Fibroblast of pulmonary artery (primary cell): ENCODE measurements around the gene LHPP.
A peak's percentile ranks its signal among the peaks of the same experiment; 100 is the strongest.

ENCODE experiments used
- DNase-seq: peaks from one replicate; pipeline ENCODE4 v3.0.0-alpha.2; 2010; ENCODE audit warnings: low read depth
- H3K4me3 ChIP-seq: replicated peaks from 2 replicates; pipeline ENCODE4 v1.5.1; 2011; ENCODE audit warnings: low read depth, mild to moderate bottlenecking, control low read depth, low read length, moderate library complexity
- TF ChIP-seq, protein P1 (sequence below): IDR thresholded peaks from 2 replicates; pipeline ENCODE4 v1.5.1; 2011; ENCODE audit warnings: mild to moderate bottlenecking, control low read depth, low read length, inconsistent platforms; ENCODE audit errors: missing control alignments

Gene LHPP

DNA sequence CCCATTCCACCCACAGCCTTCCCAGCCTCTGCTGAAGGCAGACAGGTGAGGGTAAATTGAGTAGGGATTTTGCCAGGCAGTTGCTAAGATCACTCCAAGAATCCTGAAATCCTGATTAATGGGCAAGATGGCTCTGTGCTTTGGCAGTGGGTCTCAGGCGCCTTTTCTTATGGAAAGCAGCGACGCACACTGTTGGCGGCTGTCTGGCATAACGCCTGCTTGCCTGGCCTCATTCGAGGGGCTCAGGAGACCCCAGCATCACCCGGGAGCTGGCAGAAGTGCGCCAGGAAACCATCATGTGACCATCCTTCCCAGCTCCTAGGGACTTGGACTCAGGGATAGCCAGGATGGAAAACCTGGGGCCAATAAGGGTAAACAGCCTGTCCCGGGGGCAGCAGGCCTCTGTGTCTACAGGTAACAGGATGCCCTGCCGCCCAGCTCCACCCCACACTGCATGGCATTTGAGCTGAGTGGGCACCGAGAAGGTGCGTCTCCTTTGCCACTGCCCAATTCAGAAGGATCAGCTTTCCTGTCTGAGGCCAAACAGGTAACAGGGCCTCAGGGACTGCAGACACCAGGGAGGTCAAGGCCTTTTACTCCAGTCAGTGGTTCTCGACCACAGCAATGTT, 184.0 kb downstream of the LHPP start:
- no peak for DNase-seq
- no peak overlapping the region for H3K4me3 ChIP-seq
- TF ChIP-seq, protein P1, sequence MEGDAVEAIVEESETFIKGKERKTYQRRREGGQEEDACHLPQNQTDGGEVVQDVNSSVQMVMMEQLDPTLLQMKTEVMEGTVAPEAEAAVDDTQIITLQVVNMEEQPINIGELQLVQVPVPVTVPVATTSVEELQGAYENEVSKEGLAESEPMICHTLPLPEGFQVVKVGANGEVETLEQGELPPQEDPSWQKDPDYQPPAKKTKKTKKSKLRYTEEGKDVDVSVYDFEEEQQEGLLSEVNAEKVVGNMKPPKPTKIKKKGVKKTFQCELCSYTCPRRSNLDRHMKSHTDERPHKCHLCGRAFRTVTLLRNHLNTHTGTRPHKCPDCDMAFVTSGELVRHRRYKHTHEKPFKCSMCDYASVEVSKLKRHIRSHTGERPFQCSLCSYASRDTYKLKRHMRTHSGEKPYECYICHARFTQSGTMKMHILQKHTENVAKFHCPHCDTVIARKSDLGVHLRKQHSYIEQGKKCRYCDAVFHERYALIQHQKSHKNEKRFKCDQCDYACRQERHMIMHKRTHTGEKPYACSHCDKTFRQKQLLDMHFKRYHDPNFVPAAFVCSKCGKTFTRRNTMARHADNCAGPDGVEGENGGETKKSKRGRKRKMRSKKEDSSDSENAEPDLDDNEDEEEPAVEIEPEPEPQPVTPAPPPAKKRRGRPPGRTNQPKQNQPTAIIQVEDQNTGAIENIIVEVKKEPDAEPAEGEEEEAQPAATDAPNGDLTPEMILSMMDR = no peak

DNA sequence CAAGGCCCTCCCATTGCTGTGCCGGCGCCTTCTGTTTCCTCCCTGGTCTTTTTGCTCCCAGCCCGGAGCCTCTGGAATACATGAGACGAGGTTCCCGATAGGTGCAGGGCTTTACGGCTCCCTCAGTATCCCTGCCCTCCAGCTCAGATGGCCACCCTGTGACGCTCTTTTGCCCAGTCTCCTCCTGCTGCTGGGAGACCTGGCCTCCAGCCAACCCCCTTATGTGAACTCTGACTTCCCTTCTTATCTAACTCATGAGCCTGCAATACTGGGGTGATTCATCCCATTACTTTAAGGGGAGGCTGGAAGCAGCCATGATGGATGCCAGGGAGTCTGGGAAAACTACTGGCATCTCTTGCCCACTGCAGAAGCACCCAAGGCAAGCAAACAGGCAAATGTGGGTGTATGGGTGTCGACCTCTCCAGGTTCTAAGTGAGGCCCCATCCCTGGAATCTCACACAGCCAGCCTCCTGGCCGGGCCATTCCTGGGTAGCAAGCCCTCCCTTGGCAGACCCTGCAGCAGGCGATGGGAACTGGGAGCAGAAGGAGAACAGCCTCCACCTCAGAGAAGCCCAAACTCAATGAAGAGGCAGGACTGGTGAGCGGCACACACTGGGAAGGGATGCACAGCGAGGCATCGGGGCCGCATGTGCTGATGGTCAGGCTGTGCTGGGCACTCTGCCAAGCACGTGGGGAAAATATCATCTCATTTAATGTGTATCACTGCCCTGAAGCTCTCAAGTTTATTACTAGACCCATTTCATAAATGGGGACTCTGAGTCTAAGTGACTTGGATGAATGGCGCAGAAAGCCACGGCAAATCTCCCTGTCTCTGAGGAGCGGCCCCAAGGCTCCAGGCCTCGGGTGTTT, 185.1 kb downstream of the LHPP start:
- DNase-seq = peak; percentile 85
- TF ChIP-seq, protein P1 = no peak
- H3K4me3 ChIP-seq = no peak overlapping the region

DNA sequence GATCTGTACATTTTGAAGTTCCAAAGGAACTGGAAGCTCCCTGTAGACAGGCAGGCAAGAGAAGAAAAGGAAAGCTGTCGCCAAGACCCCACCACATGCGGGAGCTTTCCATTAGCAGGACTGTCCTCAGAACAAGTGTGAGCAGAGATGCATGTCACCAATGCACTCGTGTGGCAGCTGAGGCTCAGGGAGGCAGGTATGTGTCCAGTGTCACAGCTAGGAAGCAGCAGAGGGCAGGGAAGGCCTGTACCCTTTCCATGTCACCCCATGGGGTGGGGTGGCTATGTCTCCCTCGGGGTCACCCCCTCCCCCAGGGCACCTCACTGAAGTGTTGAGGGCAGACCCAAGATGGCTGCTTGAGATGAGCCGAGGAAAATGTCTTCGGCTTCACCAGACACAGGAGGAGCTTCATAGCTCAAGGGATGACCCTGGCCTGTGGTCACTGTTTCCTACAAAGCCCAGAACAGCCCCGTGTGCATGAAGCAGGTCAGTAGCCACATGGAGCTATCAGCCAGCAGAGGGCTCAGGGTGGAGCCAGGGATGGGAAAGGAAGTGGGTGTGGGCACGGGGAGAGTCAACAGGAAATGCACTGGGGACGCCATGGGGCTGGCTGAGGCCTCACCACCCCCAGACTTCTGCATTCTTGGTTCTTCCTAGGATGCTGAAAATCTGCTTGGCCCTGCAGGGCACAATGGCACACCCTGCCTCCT, 186.0 kb downstream of the LHPP start:
- TF ChIP-seq, protein P1 = peak; percentile 27
- peak; percentile 35 for DNase-seq
- H3K4me3 ChIP-seq = no peak overlapping the region

DNA sequence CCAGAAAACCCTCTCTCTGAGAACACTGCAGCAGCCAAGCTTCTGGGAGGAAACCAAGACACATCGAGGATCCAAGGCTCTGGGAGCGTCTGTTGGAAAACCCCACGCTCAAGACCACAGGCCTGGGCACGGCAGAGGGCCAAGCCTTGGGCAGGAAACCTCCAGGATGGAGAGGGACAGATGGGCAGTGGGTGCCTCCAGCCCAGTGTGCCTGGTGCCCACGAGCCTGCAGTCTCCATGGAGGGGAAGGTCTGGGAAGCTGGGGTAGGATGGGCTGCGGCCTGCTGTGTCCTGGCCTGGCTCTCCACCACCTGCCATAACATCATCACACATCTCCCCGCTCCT, 186.5 kb downstream of the LHPP start:
- DNase-seq = no peak
- no peak overlapping the region for H3K4me3 ChIP-seq
- TF ChIP-seq, protein P1 = no peak

DNA sequence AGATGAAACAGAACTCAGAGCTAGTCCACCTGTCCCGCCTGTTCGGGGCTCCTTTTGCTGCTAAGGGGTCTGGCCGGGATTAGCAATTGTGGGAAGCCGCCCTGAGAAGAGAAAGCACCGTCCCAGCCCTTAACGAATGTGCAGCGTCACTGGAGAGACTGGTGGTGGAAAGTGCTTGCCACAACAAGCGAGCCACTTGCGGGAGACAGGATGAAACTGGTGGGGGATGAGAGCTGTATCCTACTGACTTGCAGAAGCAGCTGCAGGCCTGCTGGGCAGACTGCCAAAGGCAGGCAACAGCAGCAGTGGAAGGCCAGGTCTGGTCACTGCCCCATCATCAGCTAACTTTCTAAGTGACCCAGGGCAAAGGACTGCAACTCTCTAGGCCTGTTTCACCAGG, 187.1 kb downstream of the LHPP start:
- H3K4me3 ChIP-seq = no peak overlapping the region
- TF ChIP-seq, protein P1 = no peak
- peak; percentile 86 for DNase-seq

DNA sequence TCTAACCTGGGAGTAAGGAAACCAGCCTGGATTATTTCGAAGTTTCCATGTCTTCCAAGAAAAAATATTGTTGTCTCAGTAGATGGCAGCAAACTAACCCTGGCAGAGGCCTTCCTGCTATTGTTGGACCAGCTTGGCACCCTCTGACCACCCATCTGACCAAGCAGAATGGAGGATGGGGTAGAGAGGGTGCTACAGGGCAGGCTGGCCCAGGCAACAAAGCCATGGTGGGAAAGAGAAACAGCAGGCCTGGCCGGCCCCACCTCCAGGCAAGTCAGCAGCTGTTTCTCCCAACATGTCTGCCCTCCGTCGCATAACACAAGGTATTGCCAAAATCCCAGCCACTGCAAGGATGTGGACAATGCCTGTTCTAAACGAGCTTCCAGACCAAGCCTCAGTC, 187.6 kb downstream of the LHPP start:
- DNase-seq = peak; percentile 79
- H3K4me3 ChIP-seq = no peak overlapping the region
- TF ChIP-seq, protein P1 = no peak
